ENCODE results near the gene ASCC1.
A peak's percentile ranks its signal among the peaks of the same experiment; 100 is the strongest.
"Not testable (repeated sequence)": the region's sequence is repeated elsewhere in the genome, so short reads cannot be mapped to it uniquely, and the experiment has no call there.

The ASCC1 gene

DNA sequence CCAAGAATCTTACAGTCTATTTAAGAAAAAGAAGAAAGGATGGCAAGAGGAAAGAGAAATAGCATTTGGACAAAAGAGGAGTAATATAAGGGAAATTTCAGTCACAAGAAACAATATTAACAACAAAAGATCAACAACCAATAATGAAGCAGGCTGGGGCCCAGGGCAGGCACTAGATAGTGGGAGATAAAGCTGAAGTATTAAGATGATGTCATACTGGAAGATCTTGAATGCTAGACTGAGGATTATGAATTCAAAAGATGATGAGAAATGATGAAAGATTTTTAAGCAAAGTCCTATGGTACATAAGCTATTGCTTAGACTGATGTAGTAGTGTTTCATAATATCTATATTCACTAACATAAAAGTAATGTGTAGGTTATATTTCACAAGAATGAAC is 75.9 kb downstream of the ASCC1 start:
- Mint-ChIP-seq H3K4me1 (peaks cover 12% of the 10 kb centered on the region), H3K4me3 (no peak overlapping the region), H3K36me3 (peaks cover 6% of the 10 kb centered on the region), H3K9me3 (no peaks in the 10 kb centered on the region), H3K27ac (no peak overlapping the region)
- ATAC-seq (no peak), DNase-seq (ENCODE audit: low spot score in 2 of 2) (no peak)

- Mint-ChIP-seq H3K4me3 (no peak overlapping the region), H3K27ac (no peak overlapping the region), H3K4me1 (peaks cover 30% of the 10 kb centered on the region)
These were observed 78.5 kb downstream of the ASCC1 start for GRCh38 chr10:72137583-72137982.

DNA sequence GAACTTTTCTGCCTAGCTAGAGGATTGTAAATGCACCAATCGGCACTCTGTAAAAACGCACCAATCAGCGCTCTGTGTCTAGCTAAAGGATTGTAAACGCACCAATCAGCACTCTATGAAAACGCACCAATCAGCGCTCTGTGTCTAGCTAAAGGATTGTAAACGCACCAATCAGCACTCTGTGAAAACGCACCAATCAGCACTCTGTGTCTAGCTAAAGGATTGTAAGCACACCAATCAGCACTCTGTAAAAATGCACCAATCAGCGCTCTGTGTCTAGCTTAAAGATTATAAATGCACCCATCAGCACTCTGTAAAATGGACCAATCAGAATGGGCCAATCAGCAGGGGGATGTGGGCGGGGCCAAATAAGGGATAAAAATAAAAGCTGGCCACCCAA is 79.9 kb downstream of the ASCC1 start:
- H3K4me3 Mint-ChIP-seq; H3K9me3 Mint-ChIP-seq; ATAC-seq; H3K27ac Mint-ChIP-seq; DNase-seq (ENCODE audit: low spot score in 2 of 2): not testable (repeated sequence)
- H3K4me1 Mint-ChIP-seq = peaks cover 30% of the 10 kb centered on the region
- H3K36me3 Mint-ChIP-seq = peaks cover 17% of the 10 kb centered on the region

More at GRCh38 chr10:72137583-72137982, 78.5 kb downstream of the ASCC1 start:
- ATAC-seq (no peak), DNase-seq (ENCODE audit: low spot score in 2 of 2) (no peak)
- Mint-ChIP-seq H3K36me3 (peaks cover 3% of the 10 kb centered on the region), H3K9me3 (no peaks in the 10 kb centered on the region)

GRCh38 chr10:72134785-72135767 is 81.0 kb downstream of the ASCC1 start:
- Mint-ChIP-seq H3K9me3 (no peaks in the 10 kb centered on the region), H3K4me1 (peaks cover 28% of the 10 kb centered on the region), H3K36me3 (peaks cover 22% of the 10 kb centered on the region), H3K27ac (peak overlapping the region; percentile 41), H3K4me3 (no peak overlapping the region)
- no peak for ATAC-seq
- DNase-seq (ENCODE audit: low spot score in 2 of 2) = no peak

DNA sequence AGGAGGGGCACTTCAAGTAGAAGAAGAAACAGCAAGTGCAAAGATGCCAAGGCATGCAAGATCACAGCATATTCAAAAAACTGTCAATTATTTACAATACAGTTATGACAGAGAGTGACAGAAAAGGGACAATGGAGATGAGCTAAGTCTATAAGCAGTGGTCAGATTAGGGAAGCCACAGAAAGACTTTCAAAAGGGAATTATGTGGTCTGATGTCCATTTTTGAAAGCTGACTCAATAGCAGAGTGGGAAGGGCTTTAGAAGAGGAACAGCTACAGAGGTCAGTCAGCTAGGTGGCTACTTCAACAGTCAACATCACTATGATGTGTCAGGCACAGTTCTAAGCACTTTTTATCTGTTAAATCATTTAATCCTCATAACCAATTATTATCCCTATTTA is 82.6 kb downstream of the ASCC1 start:
- Mint-ChIP-seq H3K4me1 (peaks cover 29% of the 10 kb centered on the region), H3K4me3 (no peak overlapping the region), H3K9me3 (no peaks in the 10 kb centered on the region), H3K27ac (no peak overlapping the region), H3K36me3 (peaks cover 22% of the 10 kb centered on the region)
- DNase-seq (ENCODE audit: low spot score in 2 of 2) = no peak
- peak; percentile 76 for ATAC-seq

DNA sequence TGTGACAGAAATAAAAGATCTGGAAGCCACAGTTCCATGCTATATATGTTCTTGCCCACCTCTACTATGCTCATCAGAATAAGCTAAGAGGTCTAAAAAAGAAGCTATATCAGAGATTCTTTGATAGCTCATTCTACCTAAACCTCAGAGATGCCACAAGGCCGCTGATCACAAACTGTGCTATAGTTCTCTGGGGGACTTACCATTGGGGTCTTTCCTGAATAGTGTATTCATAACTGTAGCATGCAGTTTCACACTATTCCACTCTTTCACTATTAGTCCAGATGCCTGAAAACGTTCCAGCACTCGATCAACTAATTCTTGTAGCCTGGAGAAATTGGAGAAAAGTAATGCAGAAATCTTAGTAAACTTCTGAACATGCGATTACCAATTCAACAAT is 83.2 kb downstream of the ASCC1 start:
- no peak overlapping the region for H3K4me3 Mint-ChIP-seq
- no peaks in the 10 kb centered on the region for H3K9me3 Mint-ChIP-seq
- peaks cover 29% of the 10 kb centered on the region for H3K4me1 Mint-ChIP-seq
- peaks cover 26% of the 10 kb centered on the region for H3K36me3 Mint-ChIP-seq
- DNase-seq (ENCODE audit: low spot score in 2 of 2) = no peak
- H3K27ac Mint-ChIP-seq = no peak overlapping the region
- ATAC-seq = no peak

DNA sequence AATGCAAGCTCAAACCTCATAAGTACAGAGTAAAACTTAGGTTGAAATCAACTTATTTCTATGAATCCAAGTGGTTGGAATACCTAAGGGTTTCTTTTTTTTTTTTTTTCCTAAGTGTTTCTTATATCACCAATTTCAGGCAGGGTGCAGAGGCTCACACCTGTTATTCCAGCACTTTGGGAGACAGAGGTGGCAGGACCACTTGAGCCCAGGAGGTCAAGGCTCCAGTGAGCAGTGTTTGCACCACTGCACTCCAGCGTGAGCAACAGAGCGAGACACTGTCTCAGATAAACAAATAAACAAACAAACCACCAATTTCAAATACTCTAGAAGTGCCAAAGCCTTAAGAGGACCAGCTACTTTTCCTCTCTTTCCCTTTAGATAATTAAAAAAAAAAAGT is 88.5 kb downstream of the ASCC1 start:
- Mint-ChIP-seq H3K4me1 (peaks cover 12% of the 10 kb centered on the region), H3K4me3 (no peak overlapping the region), H3K36me3 (peaks cover 45% of the 10 kb centered on the region), H3K27ac (no peak overlapping the region), H3K9me3 (no peaks in the 10 kb centered on the region)
- DNase-seq (ENCODE audit: low spot score in 2 of 2) (no peak), ATAC-seq (no peak)

DNA sequence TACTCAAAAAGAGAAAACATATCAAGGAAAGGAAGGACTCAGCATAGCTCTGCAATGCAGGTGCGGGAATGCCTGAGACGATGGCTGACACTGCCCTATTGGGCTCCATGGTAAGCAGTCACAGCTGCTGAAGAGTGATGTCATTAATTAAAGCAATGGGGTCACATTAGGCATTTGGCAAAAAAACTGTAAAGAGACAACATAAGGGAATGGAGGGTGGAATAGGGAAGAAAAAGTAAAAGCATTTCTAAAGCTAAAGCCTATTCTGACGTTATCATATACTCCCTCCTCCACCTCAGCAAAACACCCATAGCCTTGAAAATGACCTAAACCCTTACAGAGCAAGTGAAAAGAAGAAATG is 89.2 kb downstream of the ASCC1 start:
- Mint-ChIP-seq H3K9me3 (no peaks in the 10 kb centered on the region), H3K4me1 (peaks cover 12% of the 10 kb centered on the region), H3K36me3 (peaks cover 38% of the 10 kb centered on the region), H3K27ac (no peak overlapping the region), H3K4me3 (no peak overlapping the region)
- DNase-seq (ENCODE audit: low spot score in 2 of 2) = no peak
- ATAC-seq = no peak

GRCh38 chr10:72126184-72126871 is 89.7 kb downstream of the ASCC1 start:
- DNase-seq (ENCODE audit: low spot score in 2 of 2) = no peak
- H3K27ac Mint-ChIP-seq = no peak overlapping the region
- no peaks in the 10 kb centered on the region for H3K9me3 Mint-ChIP-seq
- H3K4me3 Mint-ChIP-seq = no peak overlapping the region
- peaks cover 35% of the 10 kb centered on the region for H3K36me3 Mint-ChIP-seq
- no peak for ATAC-seq
- peaks cover 12% of the 10 kb centered on the region for H3K4me1 Mint-ChIP-seq

- DNase-seq (ENCODE audit: low spot score in 2 of 2) (no peak), ATAC-seq (no peak)
- peaks cover 10% of the 10 kb centered on the region for H3K4me1 Mint-ChIP-seq
- peaks cover 31% of the 10 kb centered on the region for H3K36me3 Mint-ChIP-seq
- H3K9me3 Mint-ChIP-seq = no peaks in the 10 kb centered on the region
- no peak overlapping the region for H3K4me3 Mint-ChIP-seq
- H3K27ac Mint-ChIP-seq = no peak overlapping the region
These were observed 91.1 kb downstream of the ASCC1 start for GRCh38 chr10:72124989-72125388.

GRCh38 chr10:72124381-72124780 is 91.7 kb downstream of the ASCC1 start:
- no peak for ATAC-seq
- peaks cover 7% of the 10 kb centered on the region for H3K4me1 Mint-ChIP-seq
- DNase-seq (ENCODE audit: low spot score in 2 of 2) = no peak
- H3K36me3 Mint-ChIP-seq = peaks cover 31% of the 10 kb centered on the region
- no peak overlapping the region for H3K27ac Mint-ChIP-seq
- no peak overlapping the region for H3K4me3 Mint-ChIP-seq
- H3K9me3 Mint-ChIP-seq = no peaks in the 10 kb centered on the region

GRCh38 chr10:72123616-72124015 is 92.5 kb downstream of the ASCC1 start:
- H3K27ac Mint-ChIP-seq = no peak overlapping the region
- H3K4me1 Mint-ChIP-seq = peaks cover 7% of the 10 kb centered on the region
- H3K4me3 Mint-ChIP-seq = no peak overlapping the region
- no peaks in the 10 kb centered on the region for H3K9me3 Mint-ChIP-seq
- peaks cover 31% of the 10 kb centered on the region for H3K36me3 Mint-ChIP-seq
- ATAC-seq = no peak
- no peak for DNase-seq (ENCODE audit: low spot score in 2 of 2)

- ATAC-seq (no peak), DNase-seq (ENCODE audit: low spot score in 2 of 2) (no peak)
- Mint-ChIP-seq H3K27ac (no peak overlapping the region), H3K36me3 (peaks cover 32% of the 10 kb centered on the region), H3K4me3 (no peak overlapping the region), H3K4me1 (peaks cover 7% of the 10 kb centered on the region), H3K9me3 (no peaks in the 10 kb centered on the region)
These were observed 93.9 kb downstream of the ASCC1 start for GRCh38 chr10:72122221-72122620.

- no peak overlapping the region for H3K4me3 Mint-ChIP-seq
- H3K9me3 Mint-ChIP-seq = peaks cover 3% of the 10 kb centered on the region
- DNase-seq (ENCODE audit: low spot score in 2 of 2) (no peak), ATAC-seq (no peak)
- H3K36me3 Mint-ChIP-seq = peaks cover 24% of the 10 kb centered on the region
- H3K4me1 Mint-ChIP-seq = peaks cover 3% of the 10 kb centered on the region
- H3K27ac Mint-ChIP-seq = no peak overlapping the region
These were observed 94.7 kb downstream of the ASCC1 start for GRCh38 chr10:72121389-72121788.

DNA sequence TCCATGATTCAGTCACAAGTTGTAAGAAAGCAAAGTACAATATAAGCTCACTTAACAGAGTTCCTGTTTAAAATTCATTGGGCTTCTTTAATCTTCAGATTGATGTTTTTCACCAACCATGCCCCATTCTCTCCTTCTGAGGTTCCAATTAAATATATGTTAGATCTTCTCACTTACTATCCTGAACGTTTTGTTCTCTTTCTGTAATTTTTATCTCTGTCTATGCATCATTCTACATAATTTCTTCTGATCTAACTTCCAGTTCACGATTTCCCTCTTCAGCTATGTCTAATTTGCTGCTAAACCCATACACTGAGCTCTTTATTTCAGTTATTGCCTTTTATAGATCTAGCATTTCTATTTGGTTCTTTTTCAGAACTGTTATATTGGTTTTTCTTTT is 99.7 kb downstream of the ASCC1 start:
- peaks cover 26% of the 10 kb centered on the region for H3K36me3 Mint-ChIP-seq
- ATAC-seq (no peak), DNase-seq (ENCODE audit: low spot score in 2 of 2) (no peak)
- no peak overlapping the region for H3K27ac Mint-ChIP-seq
- peaks cover 7% of the 10 kb centered on the region for H3K4me1 Mint-ChIP-seq
- no peak overlapping the region for H3K4me3 Mint-ChIP-seq
- H3K9me3 Mint-ChIP-seq = peaks cover 5% of the 10 kb centered on the region

Data from stimulated activated effector memory CD8-positive, alpha-beta T cell treated with anti-CD3 and anti-CD28 coated beads, Interleukin-12 subunit alpha, Interleukin-12 subunit beta, amount 100 ng/mL, for 72 hours (primary cell).